ENCODE data around the gene RHOB. TPM values are rescaled to one million over a fixed set of nuclear protein-coding genes. Genes with fewer than 3 reads are reported as not detected.

RHOB gene
- total and polyA plus RNA-seq, 2 of the 13 experiments (the other 11 are each of a cell fraction or from before 2014, with no cell fraction given), result 192 to 268 TPM

DNA sequence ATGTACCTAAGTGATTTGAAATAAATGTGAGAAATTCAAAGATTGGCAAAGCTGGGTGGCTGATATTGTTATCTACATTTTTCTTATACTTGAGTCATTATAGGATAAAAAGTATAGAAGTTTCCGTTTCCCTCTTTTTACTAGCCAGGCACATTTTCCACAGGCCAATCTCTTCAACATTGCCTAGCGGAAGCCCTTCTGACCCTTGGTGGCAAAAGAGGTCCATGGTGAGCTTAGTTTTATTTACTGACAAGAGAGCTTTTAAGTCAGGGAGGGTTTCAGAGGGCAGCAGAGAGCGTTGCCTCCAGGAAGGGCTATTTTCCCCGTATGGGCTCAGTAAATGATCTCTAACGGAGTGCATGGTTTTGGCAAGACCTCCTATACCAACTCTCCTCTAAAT is 15.1 kb upstream of the RHOB start (continued):
- TF ChIP-seq RERE (CRISPR knock-in tag; IDR thresholded peaks at IDR 0.05; ENCODE audit: low read depth), result no peak
- TF ChIP-seq TBX2 (CRISPR knock-in tag; IDR thresholded peaks at IDR 0.05; ENCODE audit: borderline replicate concordance), result no peak
- no peak for TF ChIP-seq ESRRA (CRISPR knock-in tag; IDR thresholded peaks at IDR 0.05; ENCODE audit: low read depth)
- no peak for TF ChIP-seq SNAPC4 (CRISPR knock-in tag; IDR thresholded peaks at IDR 0.05)
- TF ChIP-seq, protein P1, sequence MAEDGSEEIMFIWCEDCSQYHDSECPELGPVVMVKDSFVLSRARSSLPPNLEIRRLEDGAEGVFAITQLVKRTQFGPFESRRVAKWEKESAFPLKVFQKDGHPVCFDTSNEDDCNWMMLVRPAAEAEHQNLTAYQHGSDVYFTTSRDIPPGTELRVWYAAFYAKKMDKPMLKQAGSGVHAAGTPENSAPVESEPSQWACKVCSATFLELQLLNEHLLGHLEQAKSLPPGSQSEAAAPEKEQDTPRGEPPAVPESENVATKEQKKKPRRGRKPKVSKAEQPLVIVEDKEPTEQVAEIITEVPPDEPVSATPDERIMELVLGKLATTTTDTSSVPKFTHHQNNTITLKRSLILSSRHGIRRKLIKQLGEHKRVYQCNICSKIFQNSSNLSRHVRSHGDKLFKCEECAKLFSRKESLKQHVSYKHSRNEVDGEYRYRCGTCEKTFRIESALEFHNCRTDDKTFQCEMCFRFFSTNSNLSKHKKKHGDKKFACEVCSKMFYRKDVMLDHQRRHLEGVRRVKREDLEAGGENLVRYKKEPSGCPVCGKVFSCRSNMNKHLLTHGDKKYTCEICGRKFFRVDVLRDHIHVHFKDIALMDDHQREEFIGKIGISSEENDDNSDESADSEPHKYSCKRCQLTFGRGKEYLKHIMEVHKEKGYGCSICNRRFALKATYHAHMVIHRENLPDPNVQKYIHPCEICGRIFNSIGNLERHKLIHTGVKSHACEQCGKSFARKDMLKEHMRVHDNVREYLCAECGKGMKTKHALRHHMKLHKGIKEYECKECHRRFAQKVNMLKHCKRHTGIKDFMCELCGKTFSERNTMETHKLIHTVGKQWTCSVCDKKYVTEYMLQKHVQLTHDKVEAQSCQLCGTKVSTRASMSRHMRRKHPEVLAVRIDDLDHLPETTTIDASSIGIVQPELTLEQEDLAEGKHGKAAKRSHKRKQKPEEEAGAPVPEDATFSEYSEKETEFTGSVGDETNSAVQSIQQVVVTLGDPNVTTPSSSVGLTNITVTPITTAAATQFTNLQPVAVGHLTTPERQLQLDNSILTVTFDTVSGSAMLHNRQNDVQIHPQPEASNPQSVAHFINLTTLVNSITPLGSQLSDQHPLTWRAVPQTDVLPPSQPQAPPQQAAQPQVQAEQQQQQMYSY (CRISPR knock-in tag; IDR thresholded peaks at IDR 0.05), result no peak
- TF ChIP-seq HNRNPL (IDR thresholded peaks at IDR 0.05; ENCODE audit: low read depth, low read length), result no peak
- no peak for TF ChIP-seq ZNF17 (CRISPR knock-in tag; IDR thresholded peaks at IDR 0.05)
- no peak for TF ChIP-seq ZNF496 (CRISPR knock-in tag; IDR thresholded peaks at IDR 0.05; ENCODE audit: insufficient replicate concordance)
- TF ChIP-seq DMTF1 (CRISPR knock-in tag; IDR thresholded peaks at IDR 0.05), result no peak
- TF ChIP-seq TP53 (CRISPR knock-in tag; conservative IDR thresholded peaks at IDR 0.05), result no peak
